Brain microvascular endothelial cell (primary cell): ENCODE results near the gene INSR.
"Not testable (repeated sequence)": the region's sequence is repeated elsewhere in the genome, so short reads cannot be mapped to it uniquely, and the experiment has no call there.

Experiments used
- DNase-seq: peaks from one replicate; pipeline ENCODE4 v3.0.0-alpha.2; 2020
- H3K27ac ChIP-seq: fragments of 250-450 bp; sonication (Bioruptor Pico); 2 replicates; pipeline ENCODE4 v1.5.1; 2020; ENCODE audit warnings: mild to moderate bottlenecking, moderate library complexity
- H3K27me3 ChIP-seq: fragments of 250-450 bp; sonication (Bioruptor Pico); replicated peaks from 2 replicates; pipeline ENCODE4 v1.5.1; 2020; ENCODE audit warnings: mild to moderate bottlenecking
- H3K36me3 ChIP-seq: fragments of 250-450 bp; sonication (Bioruptor Pico); replicated peaks from 2 replicates; pipeline ENCODE4 v1.5.1; 2020; ENCODE audit warnings: mild to moderate bottlenecking
- H3K4me3 ChIP-seq: 2 replicates; pipeline ENCODE4 v1.5.1; 2011; ENCODE audit warnings: low read depth, mild to moderate bottlenecking, control low read depth, low read length, moderate library complexity
- in situ Hi-C: cut with HindIII; loops from 2 replicates; pipeline ENCODE4 v1.10.0; 2017; ENCODE audit warnings: low sequenced_read_pairs, low pct_ligation_motif_present
- TF ChIP-seq, protein P1 (sequence below): IDR thresholded peaks from 2 replicates; pipeline ENCODE4 v1.5.1; 2011; ENCODE audit warnings: low read depth, mild to moderate bottlenecking, moderate library complexity, low read length, control low read depth, inconsistent platforms; ENCODE audit errors: missing control alignments

The INSR gene

DNA sequence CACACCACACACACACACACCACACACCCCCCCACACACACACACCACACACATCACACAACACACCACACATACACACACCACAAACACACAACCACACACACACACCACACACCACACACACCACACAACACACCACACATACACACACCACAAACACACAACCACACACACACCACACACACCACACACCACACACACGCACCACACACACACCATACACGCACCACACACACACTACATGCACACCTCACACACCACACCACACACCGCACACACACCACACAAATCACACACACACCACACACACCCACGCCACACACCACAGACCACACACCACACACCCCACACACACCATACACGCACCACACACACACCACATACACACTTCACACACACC, 141.2 kb downstream of the INSR start:
- Histone ChIP-seq H3K27ac (no peak overlapping the region), H3K4me3 (no peak overlapping the region), H3K36me3 (no peaks in the 10 kb centered on the region), H3K27me3 (no peaks in the 10 kb centered on the region)
- in situ Hi-C loops = no loop called here
- TF ChIP-seq, protein P1, sequence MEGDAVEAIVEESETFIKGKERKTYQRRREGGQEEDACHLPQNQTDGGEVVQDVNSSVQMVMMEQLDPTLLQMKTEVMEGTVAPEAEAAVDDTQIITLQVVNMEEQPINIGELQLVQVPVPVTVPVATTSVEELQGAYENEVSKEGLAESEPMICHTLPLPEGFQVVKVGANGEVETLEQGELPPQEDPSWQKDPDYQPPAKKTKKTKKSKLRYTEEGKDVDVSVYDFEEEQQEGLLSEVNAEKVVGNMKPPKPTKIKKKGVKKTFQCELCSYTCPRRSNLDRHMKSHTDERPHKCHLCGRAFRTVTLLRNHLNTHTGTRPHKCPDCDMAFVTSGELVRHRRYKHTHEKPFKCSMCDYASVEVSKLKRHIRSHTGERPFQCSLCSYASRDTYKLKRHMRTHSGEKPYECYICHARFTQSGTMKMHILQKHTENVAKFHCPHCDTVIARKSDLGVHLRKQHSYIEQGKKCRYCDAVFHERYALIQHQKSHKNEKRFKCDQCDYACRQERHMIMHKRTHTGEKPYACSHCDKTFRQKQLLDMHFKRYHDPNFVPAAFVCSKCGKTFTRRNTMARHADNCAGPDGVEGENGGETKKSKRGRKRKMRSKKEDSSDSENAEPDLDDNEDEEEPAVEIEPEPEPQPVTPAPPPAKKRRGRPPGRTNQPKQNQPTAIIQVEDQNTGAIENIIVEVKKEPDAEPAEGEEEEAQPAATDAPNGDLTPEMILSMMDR = no peak
- DNase-seq = no peak

DNA sequence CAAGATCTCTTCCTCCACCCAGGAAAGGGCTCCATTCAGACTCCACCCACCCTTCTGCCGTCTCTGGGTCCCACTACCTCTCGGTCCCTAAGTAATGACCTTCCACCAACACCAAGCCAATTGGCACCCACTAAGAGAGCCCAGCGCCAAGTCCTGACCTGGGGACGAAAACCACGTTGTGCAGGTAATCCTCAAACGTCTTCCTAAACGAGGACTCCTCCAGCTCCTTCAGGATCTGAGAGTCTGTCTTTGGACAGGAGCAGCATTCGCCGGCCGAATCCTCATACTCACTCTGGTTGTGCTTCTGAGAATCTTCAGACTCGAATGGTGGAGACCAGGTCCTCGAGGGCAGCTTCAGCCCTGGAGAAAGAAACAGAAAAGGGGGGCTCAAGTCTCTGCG, 141.6 kb downstream of the INSR start:
- no peak overlapping the region for H3K4me3 ChIP-seq
- TF ChIP-seq, protein P1 = no peak
- no peak for DNase-seq
- H3K27me3 ChIP-seq = no peaks in the 10 kb centered on the region
- no peak overlapping the region for H3K27ac ChIP-seq
- in situ Hi-C loops = no loop called here
- no peaks in the 10 kb centered on the region for H3K36me3 ChIP-seq

DNA sequence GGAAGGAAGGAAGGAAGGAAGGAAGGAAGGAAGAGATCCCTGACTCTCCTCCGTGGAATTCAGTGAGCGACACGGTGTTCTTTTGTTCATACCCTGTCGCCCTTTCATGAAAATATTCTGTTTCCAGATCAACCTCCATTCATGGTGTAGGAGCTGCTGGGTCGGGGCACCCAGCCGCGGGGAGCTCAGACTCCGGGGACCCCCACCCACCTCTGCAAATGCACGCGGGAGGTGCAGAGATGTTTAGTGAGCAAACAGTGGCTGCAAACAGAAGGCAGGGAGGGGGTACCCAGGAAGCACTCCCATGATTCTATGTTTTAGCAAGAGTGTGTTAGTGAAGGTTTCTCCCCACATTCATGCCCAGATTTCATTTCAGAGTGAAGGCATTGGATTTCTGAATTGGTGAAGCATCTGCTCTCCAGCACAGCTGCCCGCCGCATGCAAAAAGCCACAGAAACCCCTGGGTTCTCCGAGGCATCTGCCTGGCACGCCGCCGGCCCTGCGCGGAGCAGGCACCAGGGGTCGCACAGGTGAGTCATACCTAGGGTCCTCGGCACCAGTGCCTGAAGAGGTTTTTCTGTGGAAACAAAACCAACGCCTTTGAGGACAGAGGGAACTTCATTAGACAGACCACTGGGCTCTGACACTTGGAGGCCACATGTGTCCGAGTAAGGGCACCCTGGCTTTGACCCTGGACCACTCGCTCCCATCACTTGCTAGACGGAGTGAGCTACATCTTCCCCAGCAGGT, 144.1 kb downstream of the INSR start:
- Histone ChIP-seq H3K27ac (no peak overlapping the region), H3K36me3 (no peaks in the 10 kb centered on the region), H3K27me3 (no peaks in the 10 kb centered on the region), H3K4me3 (no peak overlapping the region)
- TF ChIP-seq, protein P1 = no peak
- in situ Hi-C loops = no loop called here
- DNase-seq = no peak

DNA sequence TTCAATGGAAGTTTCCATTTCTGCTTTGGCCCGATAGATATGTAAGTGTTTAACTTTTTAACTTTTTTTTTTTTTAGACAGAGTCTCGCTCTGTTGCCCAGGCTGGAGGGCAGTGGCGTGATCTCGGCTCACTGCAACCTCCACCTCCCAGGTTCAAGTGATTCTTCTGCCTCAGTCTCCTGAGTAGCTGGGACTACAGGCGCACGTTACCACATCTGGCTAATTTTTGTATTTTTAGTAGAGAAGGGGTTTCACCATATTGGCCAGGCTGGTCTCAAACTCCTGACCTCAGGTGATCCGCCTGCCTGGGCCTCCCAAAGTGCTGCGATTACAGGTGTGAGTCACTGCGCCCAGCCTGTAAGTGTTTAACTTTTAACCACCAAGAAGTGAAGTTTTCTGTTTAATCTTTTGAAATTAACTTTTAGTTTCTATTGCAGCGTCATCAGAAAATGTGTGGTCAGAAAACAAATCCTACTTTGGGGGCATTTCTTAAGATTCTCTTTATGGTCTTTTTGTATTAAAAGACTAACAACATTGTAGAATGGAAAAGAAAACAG, 147.0 kb downstream of the INSR start:
- H3K4me3 ChIP-seq, H3K27ac ChIP-seq, DNase-seq, in situ Hi-C loops, H3K27me3 ChIP-seq, H3K36me3 ChIP-seq: not testable (repeated sequence)

DNA sequence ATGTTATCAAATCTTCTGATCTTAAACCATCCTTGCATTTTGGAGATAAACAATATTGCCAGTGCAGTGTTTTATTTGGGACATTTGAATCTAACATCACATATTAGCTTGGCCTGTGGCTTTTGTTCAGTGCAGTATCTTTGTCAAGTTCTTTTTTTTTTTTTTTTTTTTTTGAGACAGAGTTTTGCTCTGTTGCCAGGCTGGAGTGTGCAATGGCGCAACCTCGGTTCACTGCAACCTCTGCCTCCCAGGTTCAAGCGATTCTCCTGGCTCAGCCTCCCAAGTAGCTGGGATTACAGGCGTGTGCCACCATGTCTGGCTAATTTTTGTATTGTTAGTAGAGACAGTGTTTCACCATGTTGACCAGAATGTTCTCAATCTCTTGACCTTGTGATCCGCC, 148.1 kb downstream of the INSR start:
- DNase-seq, H3K36me3 ChIP-seq, H3K27me3 ChIP-seq, H3K27ac ChIP-seq, in situ Hi-C loops, H3K4me3 ChIP-seq: not testable (repeated sequence)

DNA sequence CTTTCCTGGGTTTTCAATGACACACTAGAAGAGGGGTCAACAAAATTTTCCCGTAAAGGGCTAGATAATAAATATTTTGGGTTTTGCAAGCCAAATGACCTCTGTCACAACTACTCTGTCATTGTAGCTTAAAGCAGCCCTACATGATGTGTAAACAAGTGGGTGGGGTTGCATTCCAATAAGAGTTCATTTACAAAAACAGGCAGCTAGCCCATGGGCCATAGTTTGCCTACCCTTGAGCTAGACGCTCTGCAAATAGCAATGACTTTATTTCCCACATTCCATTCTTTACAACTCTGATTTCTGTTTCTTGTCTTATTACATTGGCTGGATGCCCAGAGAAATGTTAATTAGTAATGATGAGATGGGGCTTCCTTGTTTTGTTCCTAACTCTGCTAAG, 148.7 kb downstream of the INSR start:
- Histone ChIP-seq H3K4me3 (no peak overlapping the region), H3K27ac (no peak overlapping the region), H3K27me3 (no peaks in the 10 kb centered on the region), H3K36me3 (no peaks in the 10 kb centered on the region)
- no peak for DNase-seq
- in situ Hi-C loops = no loop called here
- TF ChIP-seq, protein P1 = no peak

DNA sequence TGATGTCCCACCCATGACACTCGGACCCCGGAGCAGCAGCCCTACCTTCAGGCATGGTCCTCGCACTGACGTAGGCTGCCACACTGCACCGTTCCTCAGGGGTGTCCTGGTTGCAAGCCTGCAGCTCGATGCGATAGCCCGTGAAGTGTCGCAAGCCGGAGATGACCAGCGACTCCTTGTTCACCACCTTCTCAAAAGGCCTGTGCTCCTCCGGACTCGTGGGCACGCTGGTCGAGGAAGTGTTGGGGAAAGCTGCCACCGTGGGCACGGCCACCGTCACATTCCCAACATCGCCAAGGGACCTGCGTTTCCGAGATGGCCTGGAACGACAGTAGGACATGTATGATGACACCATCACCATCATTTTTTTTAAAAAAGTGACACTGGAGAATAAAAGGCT, 151.4 kb downstream of the INSR start:
- Histone ChIP-seq H3K4me3 (no peak overlapping the region), H3K27me3 (no peaks in the 10 kb centered on the region), H3K27ac (no peak overlapping the region), H3K36me3 (no peaks in the 10 kb centered on the region)
- TF ChIP-seq, protein P1 = no peak
- in situ Hi-C loops = no loop called here
- DNase-seq = no peak
